Dermis blood vessel endothelial cell (primary cell): Measurements from ENCODE around the gene CABLES2. TPM values are rescaled to one million over a fixed set of nuclear protein-coding genes. Genes with fewer than 3 reads are reported as not detected.

Experiments
- DNase-seq: peaks from one replicate; pipeline ENCODE4 v3.0.0; 2010
- total RNA-seq: library from RNA; depleted of rRNA; stranded (reverse); fragments of >200 nt; gene quantifications from 2 replicates; pipeline ENCODE4 v1.2.3, GENCODE V29; 2014

The CABLES2 gene
- total RNA-seq, 1 donor from 2014 or later, result 0.85 TPM

GRCh38 chr20:62417981-62418708 lies 11.1 kb upstream of the CABLES2 start:
- DNase-seq, result no peak

- DNase-seq, result no peak
Observed at GRCh38 chr20:62416651-62417637, 9.9 kb upstream of the CABLES2 start.

- no peak for DNase-seq
Observed at GRCh38 chr20:62415354-62416111, 8.4 kb upstream of the CABLES2 start.

GRCh38 chr20:62413896-62414481 lies 6.9 kb upstream of the CABLES2 start:
- DNase-seq, result peak; percentile 23

GRCh38 chr20:62413025-62413570 lies 6.0 kb upstream of the CABLES2 start:
- no peak for DNase-seq

GRCh38 chr20:62412194-62413024 lies 5.3 kb upstream of the CABLES2 start:
- no peak for DNase-seq

- DNase-seq, result no peak
Observed at GRCh38 chr20:62411479-62412193, 4.6 kb upstream of the CABLES2 start.

- DNase-seq, result no peak
Observed at GRCh38 chr20:62410746-62411478, 3.8 kb upstream of the CABLES2 start.

- DNase-seq, result peak; percentile 53
Observed at GRCh38 chr20:62409931-62410745, 3.1 kb upstream of the CABLES2 start.

GRCh38 chr20:62409086-62409853 lies 2.2 kb upstream of the CABLES2 start:
- DNase-seq, result no peak

- DNase-seq, result no peak
Observed at GRCh38 chr20:62408640-62409039, 1.6 kb upstream of the CABLES2 start.

GRCh38 chr20:62408055-62408454 lies 970 bp upstream of the CABLES2 start:
- DNase-seq, result no peak

GRCh38 chr20:62406635-62407176 lies 379 bp downstream of the CABLES2 start:
- DNase-seq, result no peak

- no peak for DNase-seq
Observed at GRCh38 chr20:62405981-62406513, 1.0 kb downstream of the CABLES2 start.

GRCh38 chr20:62405108-62405980 lies 1.7 kb downstream of the CABLES2 start:
- peak; percentile 68 for DNase-seq

- DNase-seq, result no peak
Observed at GRCh38 chr20:62404761-62405107, 2.4 kb downstream of the CABLES2 start.
